ENCODE results near the gene AFF4. TPM values are rescaled to one million over a fixed set of nuclear protein-coding genes. Genes with fewer than 3 reads are reported as not detected.
"Not testable (repeated sequence)": the region's sequence is repeated elsewhere in the genome, so short reads cannot be mapped to it uniquely, and the experiment has no call there.

The AFF4 gene
- total RNA-seq, 1 donor from 2014 or later = 62.4 TPM

- DNase-seq (ENCODE audit: low spot score in 2 of 2) (no peak), FAIRE-seq (no peak)
Measured at GRCh38 chr5:132865668-132866341, 97.6 kb downstream of the AFF4 start.

- no peak for DNase-seq (ENCODE audit: low spot score in 2 of 2)
- FAIRE-seq = no peak
Measured at GRCh38 chr5:132860742-132861141, 102.7 kb downstream of the AFF4 start.

- no peak for FAIRE-seq
- no peak for DNase-seq (ENCODE audit: low spot score in 2 of 2)
Measured at GRCh38 chr5:132859889-132860437, 103.5 kb downstream of the AFF4 start.

- FAIRE-seq = no peak
Measured at GRCh38 chr5:132856011-132856410, 107.4 kb downstream of the AFF4 start.

GRCh38 chr5:132854992-132855391 lies 108.4 kb downstream of the AFF4 start:
- not testable (repeated sequence) for FAIRE-seq; DNase-seq (ENCODE audit: low spot score in 2 of 2)

More at GRCh38 chr5:132856011-132856410, 107.4 kb downstream of the AFF4 start:
- DNase-seq (ENCODE audit: low spot score in 2 of 2) = no peak

GRCh38 chr5:132854301-132854700 lies 109.1 kb downstream of the AFF4 start:
- no peak for FAIRE-seq
- DNase-seq (ENCODE audit: low spot score in 2 of 2) = no peak

- FAIRE-seq = no peak
Measured at GRCh38 chr5:132853790-132854189, 109.6 kb downstream of the AFF4 start.

GRCh38 chr5:132853323-132853722 lies 110.1 kb downstream of the AFF4 start:
- DNase-seq (ENCODE audit: low spot score in 2 of 2) (no peak), FAIRE-seq (no peak)

More at GRCh38 chr5:132853790-132854189, 109.6 kb downstream of the AFF4 start:
- DNase-seq (ENCODE audit: low spot score in 2 of 2) = no peak

GRCh38 chr5:132850066-132850465 lies 113.4 kb downstream of the AFF4 start:
- DNase-seq (ENCODE audit: low spot score in 2 of 2) = no peak
- FAIRE-seq = no peak

GRCh38 chr5:132849347-132849746 lies 114.1 kb downstream of the AFF4 start:
- DNase-seq (ENCODE audit: low spot score in 2 of 2) (no peak), FAIRE-seq (no peak)

- FAIRE-seq (no peak), DNase-seq (ENCODE audit: low spot score in 2 of 2) (no peak)
Measured at GRCh38 chr5:132848270-132848669, 115.2 kb downstream of the AFF4 start.

- DNase-seq (ENCODE audit: low spot score in 2 of 2) (no peak), FAIRE-seq (no peak)
Measured at GRCh38 chr5:132841305-132841704, 122.1 kb downstream of the AFF4 start.

- FAIRE-seq (no peak), DNase-seq (ENCODE audit: low spot score in 2 of 2) (no peak)
Measured at GRCh38 chr5:132840896-132841295, 122.5 kb downstream of the AFF4 start.

GRCh38 chr5:132840313-132840712 lies 123.1 kb downstream of the AFF4 start:
- DNase-seq (ENCODE audit: low spot score in 2 of 2) = no peak
- no peak for FAIRE-seq

- no peak for FAIRE-seq
- no peak for DNase-seq (ENCODE audit: low spot score in 2 of 2)
Measured at GRCh38 chr5:132839426-132840301, 123.8 kb downstream of the AFF4 start.

GRCh38 chr5:132838516-132839282 lies 124.7 kb downstream of the AFF4 start:
- FAIRE-seq = no peak
- no peak for DNase-seq (ENCODE audit: low spot score in 2 of 2)

- FAIRE-seq (no peak), DNase-seq (ENCODE audit: low spot score in 2 of 2) (no peak)
Measured at GRCh38 chr5:132837868-132838267, 125.6 kb downstream of the AFF4 start.

- FAIRE-seq = no peak
Measured at GRCh38 chr5:132836852-132837251, 126.6 kb downstream of the AFF4 start.

GRCh38 chr5:132834057-132834456 lies 129.4 kb downstream of the AFF4 start:
- DNase-seq (ENCODE audit: low spot score in 2 of 2) (no peak), FAIRE-seq (no peak)

More at GRCh38 chr5:132836852-132837251, 126.6 kb downstream of the AFF4 start:
- DNase-seq (ENCODE audit: low spot score in 2 of 2) = no peak

- DNase-seq (ENCODE audit: low spot score in 2 of 2) = no peak
- FAIRE-seq = no peak
Measured at GRCh38 chr5:132832612-132833011, 130.8 kb downstream of the AFF4 start.

All from frontal cortex (tissue), 4 donors.